K562 (cell line): ENCODE measurements around the gene CPSF4. TPM values are rescaled to one million over a fixed set of nuclear protein-coding genes. Genes with fewer than 3 reads are reported as not detected.

Experiments used
- C11orf30 ChIP-seq: fragments of 450-650 bp; IDR thresholded peaks from 2 replicates; pipeline ENCODE4 v1.6.1; 2016; ENCODE audit warnings: low read depth, mild to moderate bottlenecking
- DDX20 ChIP-seq: fragments of 450-650 bp; IDR thresholded peaks from 2 replicates; pipeline ENCODE4 v1.6.1; 2016; ENCODE audit warnings: missing genetic modification characterization, low read depth, mild to moderate bottlenecking, missing compliant biosample characterization, moderate library complexity
- HDAC6 ChIP-seq: IDR thresholded peaks from 2 replicates; pipeline ENCODE4 v1.6.1; 2012; ENCODE audit warnings: low read depth, mild to moderate bottlenecking, control low read depth, inconsistent platforms, low read length, moderate library complexity
- KLF6 ChIP-seq: fragments of 250-450 bp; sonication (Bioruptor Pico); IDR thresholded peaks from 2 replicates; pipeline ENCODE4 v1.4.0; 2020; ENCODE audit warnings: mild to moderate bottlenecking, moderate library complexity, borderline replicate concordance
- MEIS2 ChIP-seq: fragments of 450-650 bp; IDR thresholded peaks from 2 replicates; pipeline ENCODE4 v1.6.1; 2014; ENCODE audit warnings: mild to moderate bottlenecking; ENCODE audit not compliant: partially characterized antibody
- MTA2 ChIP-seq: fragments of 450-650 bp; IDR thresholded peaks from 2 replicates; pipeline ENCODE4 v1.6.1; 2016; ENCODE audit warnings: low read depth
- NR3C1 ChIP-seq: sonication (generic); formaldehyde crosslinking; IDR thresholded peaks from 2 replicates; pipeline ENCODE4 v1.8.1; 2022; ENCODE audit warnings: missing genetic modification reagents
- RFX5 ChIP-seq: IDR thresholded peaks from 2 replicates; pipeline ENCODE4 v1.6.1; 2011; ENCODE audit warnings: low read depth, mild to moderate bottlenecking, improper control_type of control experiment, low read length
- SP2 ChIP-seq: IDR thresholded peaks from 2 replicates; pipeline ENCODE4 v1.6.1; 2011; ENCODE audit warnings: mild to moderate bottlenecking, low read depth, low read length, moderate library complexity; ENCODE audit not compliant: poor library complexity, severe bottlenecking; ENCODE audit errors: extremely low read depth
- STAT5B ChIP-seq: fragments of 250-450 bp; sonication (Bioruptor Pico); IDR thresholded peaks from 2 replicates; pipeline ENCODE4 v1.8.0; 2021; ENCODE audit warnings: mild to moderate bottlenecking, inconsistent platforms
- TCF3 ChIP-seq: sonication (generic); formaldehyde crosslinking; IDR thresholded peaks from 2 replicates; pipeline ENCODE4 v1.4.0; 2020; ENCODE audit warnings: mild to moderate bottlenecking, missing genetic modification reagents
- ZKSCAN1 ChIP-seq: fragments of 150-350 bp; IDR thresholded peaks from 2 replicates; pipeline ENCODE4 v1.6.1; 2016; ENCODE audit warnings: low read depth, low read length
- ZNF212 ChIP-seq: fragments of 450-650 bp; formaldehyde crosslinking; IDR thresholded peaks from 2 replicates; pipeline ENCODE4 v1.4.0; 2020; ENCODE audit warnings: mild to moderate bottlenecking
- ZNF668 ChIP-seq: fragments of 250-450 bp; sonication (Bioruptor Pico); IDR thresholded peaks from 2 replicates; pipeline ENCODE4 v1.8.0; 2022; ENCODE audit warnings: mild to moderate bottlenecking, inconsistent platforms
- polyA plus RNA-seq, 8 experiments: library from polyadenylated mRNA; depleted of rRNA in 4 of 8; stranded (reverse) in 5 of 8; unstranded in 3 of 8; fragments of >200 nt; fragmentation: Nextera tagmentation in 2 of 8; fragmentation: Illumina TruSeq in 1 of 8; extraction: Ambion mirVana in 2 of 8; extraction: Trizol in 1 of 8; gene quantifications; 2 replicates each; pipeline versions ENCODE4 v1.2.1 to v1.2.3, GENCODE V29; 2011 to 2014; ENCODE audit warnings: inconsistent platforms in 1 of 8, missing spikeins in 1 of 8
- total RNA-seq, 7 experiments: library from RNA; depleted of rRNA in 6 of 7; stranded (reverse); fragments of >200 nt in 6 of 7; fragmentation: Illumina TruSeq in 2 of 7; extraction: Trizol in 2 of 7; gene quantifications; 2 replicates each; pipeline versions ENCODE4 v1.2.1 to v1.2.3, GENCODE V29; 2011 to 2021; ENCODE audit warnings: low replicate concordance in 1 of 7
- TF ChIP-seq, protein P1 (sequence below): fragments of 450-650 bp; IDR thresholded peaks from 2 replicates; pipeline ENCODE4 v1.6.1; 2016; ENCODE audit warnings: low read depth
- TF ChIP-seq, protein P2 (sequence below): sonication (generic); formaldehyde crosslinking; IDR thresholded peaks from 2 replicates; pipeline ENCODE4 v1.9.0; 2022; ENCODE audit warnings: mild to moderate bottlenecking, missing genetic modification reagents
- TF ChIP-seq, protein P3 (sequence below): fragments of 250-450 bp; sonication (Bioruptor Pico); IDR thresholded peaks from 2 replicates; pipeline ENCODE4 v1.5.0; 2022; ENCODE audit warnings: mild to moderate bottlenecking
- TF ChIP-seq, protein P4 (sequence below), 2 experiments: fragments of 450-650 bp in 1 of 2; sonication (generic) in 1 of 2; formaldehyde crosslinking; conservative IDR thresholded peaks; 2 replicates each; pipeline versions ENCODE4 v1.4.0 to v1.8.1; 2020 to 2022; ENCODE audit warnings: mild to moderate bottlenecking in 1 of 2, missing genetic modification reagents in 1 of 2

The CPSF4 gene
- total and polyA plus RNA-seq, 9 of the 15 experiments (the other 6 are each of a cell fraction or from before 2014, with no cell fraction given) = 16.9 to 118 (median 71.7) TPM

DNA sequence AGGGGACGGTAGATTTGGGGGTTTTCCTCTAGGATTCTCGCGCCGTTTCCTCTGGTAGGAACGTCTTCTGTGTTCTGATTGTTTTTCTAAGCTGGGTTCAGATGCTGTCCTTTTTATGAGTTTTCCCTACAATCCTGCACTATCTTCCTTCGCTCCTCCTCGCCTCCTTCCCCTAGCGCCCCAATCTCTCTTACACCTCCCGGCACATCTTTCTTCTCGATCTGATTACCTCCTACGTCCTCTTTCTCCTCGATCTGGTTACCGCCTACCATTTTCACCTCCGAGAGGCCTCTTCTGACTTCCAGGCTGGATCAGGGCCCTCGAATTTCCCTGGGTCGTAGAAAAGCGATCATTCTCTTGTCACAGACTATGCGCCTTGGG, 29.6 kb upstream of the CPSF4 start (continued):
- TF ChIP-seq, protein P1, sequence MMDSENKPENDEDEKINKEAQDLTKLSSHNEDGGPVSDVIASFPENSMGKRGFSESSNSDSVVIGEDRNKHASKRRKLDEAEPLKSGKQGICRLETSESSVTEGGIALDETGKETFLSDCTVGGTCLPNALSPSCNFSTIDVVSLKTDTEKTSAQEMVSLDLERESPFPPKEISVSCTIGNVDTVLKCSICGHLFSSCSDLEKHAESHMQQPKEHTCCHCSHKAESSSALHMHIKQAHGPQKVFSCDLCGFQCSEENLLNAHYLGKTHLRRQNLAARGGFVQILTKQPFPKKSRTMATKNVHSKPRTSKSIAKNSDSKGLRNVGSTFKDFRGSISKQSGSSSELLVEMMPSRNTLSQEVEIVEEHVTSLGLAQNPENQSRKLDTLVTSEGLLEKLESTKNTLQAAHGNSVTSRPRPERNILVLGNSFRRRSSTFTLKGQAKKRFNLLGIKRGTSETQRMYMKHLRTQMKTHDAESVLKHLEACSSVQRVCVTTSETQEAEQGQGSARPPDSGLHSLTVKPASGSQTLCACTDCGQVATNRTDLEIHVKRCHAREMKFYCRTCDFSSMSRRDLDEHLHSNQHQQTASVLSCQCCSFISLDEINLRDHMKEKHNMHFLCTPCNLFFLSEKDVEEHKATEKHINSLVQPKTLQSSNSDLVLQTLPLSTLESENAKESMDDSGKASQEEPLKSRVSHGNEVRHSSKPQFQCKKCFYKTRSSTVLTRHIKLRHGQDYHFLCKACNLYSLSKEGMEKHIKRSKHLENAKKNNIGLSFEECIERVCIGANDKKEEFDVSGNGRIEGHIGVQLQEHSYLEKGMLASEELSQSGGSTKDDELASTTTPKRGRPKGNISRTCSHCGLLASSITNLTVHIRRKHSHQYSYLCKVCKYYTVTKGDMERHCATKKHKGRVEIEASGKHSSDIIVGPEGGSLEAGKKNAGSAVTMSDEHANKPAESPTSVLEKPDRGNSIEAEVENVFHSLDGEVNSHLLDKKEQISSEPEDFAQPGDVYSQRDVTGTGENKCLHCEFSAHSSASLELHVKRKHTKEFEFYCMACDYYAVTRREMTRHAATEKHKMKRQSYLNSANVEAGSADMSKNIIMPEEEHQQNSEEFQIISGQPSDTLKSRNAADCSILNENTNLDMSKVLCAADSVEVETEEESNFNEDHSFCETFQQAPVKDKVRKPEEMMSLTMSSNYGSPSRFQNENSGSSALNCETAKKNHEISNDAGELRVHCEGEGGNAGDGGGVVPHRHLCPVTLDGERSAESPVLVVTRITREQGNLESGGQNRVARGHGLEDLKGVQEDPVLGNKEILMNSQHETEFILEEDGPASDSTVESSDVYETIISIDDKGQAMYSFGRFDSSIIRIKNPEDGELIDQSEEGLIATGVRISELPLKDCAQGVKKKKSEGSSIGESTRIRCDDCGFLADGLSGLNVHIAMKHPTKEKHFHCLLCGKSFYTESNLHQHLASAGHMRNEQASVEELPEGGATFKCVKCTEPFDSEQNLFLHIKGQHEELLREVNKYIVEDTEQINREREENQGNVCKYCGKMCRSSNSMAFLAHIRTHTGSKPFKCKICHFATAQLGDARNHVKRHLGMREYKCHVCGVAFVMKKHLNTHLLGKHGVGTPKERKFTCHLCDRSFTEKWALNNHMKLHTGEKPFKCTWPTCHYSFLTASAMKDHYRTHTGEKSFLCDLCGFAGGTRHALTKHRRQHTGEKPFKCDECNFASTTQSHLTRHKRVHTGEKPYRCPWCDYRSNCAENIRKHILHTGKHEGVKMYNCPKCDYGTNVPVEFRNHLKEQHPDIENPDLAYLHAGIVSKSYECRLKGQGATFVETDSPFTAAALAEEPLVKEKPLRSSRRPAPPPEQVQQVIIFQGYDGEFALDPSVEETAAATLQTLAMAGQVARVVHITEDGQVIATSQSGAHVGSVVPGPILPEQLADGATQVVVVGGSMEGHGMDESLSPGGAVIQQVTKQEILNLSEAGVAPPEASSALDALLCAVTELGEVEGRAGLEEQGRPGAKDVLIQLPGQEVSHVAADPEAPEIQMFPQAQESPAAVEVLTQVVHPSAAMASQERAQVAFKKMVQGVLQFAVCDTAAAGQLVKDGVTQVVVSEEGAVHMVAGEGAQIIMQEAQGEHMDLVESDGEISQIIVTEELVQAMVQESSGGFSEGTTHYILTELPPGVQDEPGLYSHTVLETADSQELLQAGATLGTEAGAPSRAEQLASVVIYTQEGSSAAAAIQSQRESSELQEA = peak; percentile 46; the same call in 1 of the 2 replicates
- no peak for TF ChIP-seq RFX5
- no peak for TF ChIP-seq NR3C1 (CRISPR knock-in tag)
- no peak for TF ChIP-seq MEIS2
- TF ChIP-seq, protein P2, sequence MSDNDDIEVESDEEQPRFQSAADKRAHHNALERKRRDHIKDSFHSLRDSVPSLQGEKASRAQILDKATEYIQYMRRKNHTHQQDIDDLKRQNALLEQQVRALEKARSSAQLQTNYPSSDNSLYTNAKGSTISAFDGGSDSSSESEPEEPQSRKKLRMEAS (CRISPR knock-in tag) = no peak
- TF ChIP-seq, protein P3, sequence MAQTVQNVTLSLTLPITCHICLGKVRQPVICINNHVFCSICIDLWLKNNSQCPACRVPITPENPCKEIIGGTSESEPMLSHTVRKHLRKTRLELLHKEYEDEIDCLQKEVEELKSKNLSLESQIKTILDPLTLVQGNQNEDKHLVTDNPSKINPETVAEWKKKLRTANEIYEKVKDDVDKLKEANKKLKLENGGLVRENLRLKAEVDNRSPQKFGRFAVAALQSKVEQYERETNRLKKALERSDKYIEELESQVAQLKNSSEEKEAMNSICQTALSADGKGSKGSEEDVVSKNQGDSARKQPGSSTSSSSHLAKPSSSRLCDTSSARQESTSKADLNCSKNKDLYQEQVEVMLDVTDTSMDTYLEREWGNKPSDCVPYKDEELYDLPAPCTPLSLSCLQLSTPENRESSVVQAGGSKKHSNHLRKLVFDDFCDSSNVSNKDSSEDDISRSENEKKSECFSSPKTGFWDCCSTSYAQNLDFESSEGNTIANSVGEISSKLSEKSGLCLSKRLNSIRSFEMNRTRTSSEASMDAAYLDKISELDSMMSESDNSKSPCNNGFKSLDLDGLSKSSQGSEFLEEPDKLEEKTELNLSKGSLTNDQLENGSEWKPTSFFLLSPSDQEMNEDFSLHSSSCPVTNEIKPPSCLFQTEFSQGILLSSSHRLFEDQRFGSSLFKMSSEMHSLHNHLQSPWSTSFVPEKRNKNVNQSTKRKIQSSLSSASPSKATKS (CRISPR knock-in tag) = no peak
- TF ChIP-seq MTA2 = peak; percentile 28
- no peak for TF ChIP-seq DDX20 (tag)
- no peak for TF ChIP-seq HDAC6
- TF ChIP-seq SP2 = no peak
- TF ChIP-seq ZNF212 (CRISPR knock-in tag) = no peak
- 0 out of 2 replicates have a peak, but pooled peaks have one; percentile 9 for TF ChIP-seq TCF3 (CRISPR knock-in tag)
- TF ChIP-seq, protein P4, sequence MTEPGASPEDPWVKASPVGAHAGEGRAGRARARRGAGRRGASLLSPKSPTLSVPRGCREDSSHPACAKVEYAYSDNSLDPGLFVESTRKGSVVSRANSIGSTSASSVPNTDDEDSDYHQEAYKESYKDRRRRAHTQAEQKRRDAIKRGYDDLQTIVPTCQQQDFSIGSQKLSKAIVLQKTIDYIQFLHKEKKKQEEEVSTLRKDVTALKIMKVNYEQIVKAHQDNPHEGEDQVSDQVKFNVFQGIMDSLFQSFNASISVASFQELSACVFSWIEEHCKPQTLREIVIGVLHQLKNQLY (CRISPR knock-in tag; conservative IDR thresholded peaks at IDR 0.05) = no peak
- TF ChIP-seq ZNF668 (CRISPR knock-in tag) = no peak
- TF ChIP-seq STAT5B (CRISPR knock-in tag) = no peak
- no peak for TF ChIP-seq C11orf30
- no peak for TF ChIP-seq ZKSCAN1
- no peak for TF ChIP-seq KLF6 (CRISPR knock-in tag)
